ENCODE results near the gene LRRC18. TPM values are rescaled to one million over a fixed set of nuclear protein-coding genes. Genes with fewer than 3 reads are reported as not detected.

The LRRC18 gene
- total RNA-seq, 1 experiment from 2014 or later, result not detected

DNA sequence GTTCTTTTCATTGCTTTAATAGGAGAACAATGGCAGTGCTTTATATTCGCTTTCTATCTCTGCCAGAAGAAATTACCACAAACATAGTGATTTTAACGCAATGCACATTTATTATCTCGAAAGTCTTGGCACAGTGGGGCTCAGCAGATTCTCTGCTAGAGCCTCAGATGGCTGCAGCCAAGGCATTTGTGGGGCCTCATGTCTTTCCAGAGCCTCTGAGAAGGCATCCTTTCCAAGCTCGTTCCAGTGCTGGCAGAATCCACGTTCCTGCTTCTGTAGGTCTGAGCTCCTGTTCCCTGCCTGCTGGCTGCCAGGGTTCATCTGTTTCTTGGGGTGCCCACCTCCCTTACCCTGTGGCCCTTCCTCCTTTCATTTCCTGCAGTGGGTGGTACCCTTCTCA lies 60.2 kb downstream of the LRRC18 start:
- H3K4me1 ChIP-seq (ENCODE audit: insufficient read depth, low read length), result no peaks in the 10 kb centered on the region
- no peaks in the 10 kb centered on the region for H3K79me2 ChIP-seq (ENCODE audit: low read length)
- no peaks in the 10 kb centered on the region for H4K20me1 ChIP-seq (ENCODE audit: low read length)
- H3K4me2 ChIP-seq (ENCODE audit: low read length), result no peak overlapping the region
- no peak overlapping the region for H3K9ac ChIP-seq (ENCODE audit: low read length)
- no peak overlapping the region for H2AFZ ChIP-seq (ENCODE audit: low read length)
- H3K9me3 ChIP-seq (ENCODE audit: low read length), result no peaks in the 10 kb centered on the region
- peaks cover 66% of the 10 kb centered on the region for H3K27me3 ChIP-seq (ENCODE audit: low read length)
- intact Hi-C loops (cut with micrococcal nuclease), result no loop called here
- H3K36me3 ChIP-seq (ENCODE audit: low read depth, low read length), result no peaks in the 10 kb centered on the region
- CTCF ChIA-PET, result no interaction called here
- DNase-seq, result no peak
- no peaks in the 10 kb centered on the region for H3F3A ChIP-seq (ENCODE audit: low read length, unreplicated experiment)
- H3K27ac ChIP-seq (ENCODE audit: low read length), result no peak overlapping the region
- no peak for TF ChIP-seq EZH2phosphoT487 (IDR thresholded peaks at IDR 0.05; ENCODE audit: borderline replicate concordance, low read length)
- no peak for TF ChIP-seq EZH2 (IDR thresholded peaks at IDR 0.05; ENCODE audit: low read length, unreplicated experiment)
- TF ChIP-seq, protein P1, sequence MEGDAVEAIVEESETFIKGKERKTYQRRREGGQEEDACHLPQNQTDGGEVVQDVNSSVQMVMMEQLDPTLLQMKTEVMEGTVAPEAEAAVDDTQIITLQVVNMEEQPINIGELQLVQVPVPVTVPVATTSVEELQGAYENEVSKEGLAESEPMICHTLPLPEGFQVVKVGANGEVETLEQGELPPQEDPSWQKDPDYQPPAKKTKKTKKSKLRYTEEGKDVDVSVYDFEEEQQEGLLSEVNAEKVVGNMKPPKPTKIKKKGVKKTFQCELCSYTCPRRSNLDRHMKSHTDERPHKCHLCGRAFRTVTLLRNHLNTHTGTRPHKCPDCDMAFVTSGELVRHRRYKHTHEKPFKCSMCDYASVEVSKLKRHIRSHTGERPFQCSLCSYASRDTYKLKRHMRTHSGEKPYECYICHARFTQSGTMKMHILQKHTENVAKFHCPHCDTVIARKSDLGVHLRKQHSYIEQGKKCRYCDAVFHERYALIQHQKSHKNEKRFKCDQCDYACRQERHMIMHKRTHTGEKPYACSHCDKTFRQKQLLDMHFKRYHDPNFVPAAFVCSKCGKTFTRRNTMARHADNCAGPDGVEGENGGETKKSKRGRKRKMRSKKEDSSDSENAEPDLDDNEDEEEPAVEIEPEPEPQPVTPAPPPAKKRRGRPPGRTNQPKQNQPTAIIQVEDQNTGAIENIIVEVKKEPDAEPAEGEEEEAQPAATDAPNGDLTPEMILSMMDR (conservative IDR thresholded peaks at IDR 0.05; ENCODE audit: low read depth, low read length), result no peak
- no TSS peak for BruUV-seq (replicated peaks)
- no peak overlapping the region for H3K4me3 ChIP-seq (ENCODE audit: low read length)
- no peaks in the 10 kb centered on the region for H3K9me2 ChIP-seq (replicated peaks; ENCODE audit: low read length)
- POLR2A ChIA-PET (ENCODE audit: unreplicated experiment), result no interaction called here
- no peak for ATAC-seq

DNA sequence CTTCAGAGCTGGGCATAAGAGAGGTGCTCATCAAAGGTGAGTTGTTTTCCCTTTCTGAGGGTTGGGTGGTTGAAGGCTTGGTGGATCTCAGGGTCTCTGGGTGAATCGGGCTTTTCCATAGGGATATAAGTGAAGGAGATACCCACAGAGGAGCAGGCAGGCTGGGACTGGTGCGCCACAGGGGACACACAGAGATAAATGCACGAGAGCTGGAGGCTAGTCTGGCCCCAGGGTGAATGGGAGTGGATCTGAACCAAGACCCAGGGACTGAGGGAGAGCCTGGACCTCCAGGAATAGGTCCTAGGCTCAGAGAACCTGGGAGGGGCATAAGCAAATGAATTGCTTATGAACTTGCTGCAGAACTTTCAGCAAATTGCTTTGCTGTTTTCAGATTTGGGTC lies 61.5 kb downstream of the LRRC18 start:
- no peaks in the 10 kb centered on the region for H3K9me3 ChIP-seq (ENCODE audit: low read length)
- ChIA-PET POLR2A (ENCODE audit: unreplicated experiment) (no interaction called here), CTCF (no interaction called here)
- no peaks in the 10 kb centered on the region for H3F3A ChIP-seq (ENCODE audit: low read length, unreplicated experiment)
- no peaks in the 10 kb centered on the region for H3K9me2 ChIP-seq (replicated peaks; ENCODE audit: low read length)
- DNase-seq (no peak), ATAC-seq (no peak)
- no peaks in the 10 kb centered on the region for H3K4me1 ChIP-seq (ENCODE audit: insufficient read depth, low read length)
- no peaks in the 10 kb centered on the region for H3K36me3 ChIP-seq (ENCODE audit: low read depth, low read length)
- BruUV-seq (replicated peaks), result no TSS peak
- no peak overlapping the region for H3K4me2 ChIP-seq (ENCODE audit: low read length)
- no peak overlapping the region for H2AFZ ChIP-seq (ENCODE audit: low read length)
- H4K20me1 ChIP-seq (ENCODE audit: low read length), result no peaks in the 10 kb centered on the region
- no peak overlapping the region for H3K9ac ChIP-seq (ENCODE audit: low read length)
- H3K27ac ChIP-seq (ENCODE audit: low read length), result no peak overlapping the region
- H3K79me2 ChIP-seq (ENCODE audit: low read length), result no peaks in the 10 kb centered on the region
- H3K4me3 ChIP-seq (ENCODE audit: low read length), result no peak overlapping the region
- TF ChIP-seq EZH2 (IDR thresholded peaks at IDR 0.05; ENCODE audit: low read length, unreplicated experiment) (no peak), EZH2phosphoT487 (IDR thresholded peaks at IDR 0.05; ENCODE audit: borderline replicate concordance, low read length) (no peak)
- TF ChIP-seq, protein P1 (conservative IDR thresholded peaks at IDR 0.05; ENCODE audit: low read depth, low read length), result no peak
- H3K27me3 ChIP-seq (ENCODE audit: low read length), result peaks cover 78% of the 10 kb centered on the region
- intact Hi-C loops (cut with micrococcal nuclease), result no loop called here

DNA sequence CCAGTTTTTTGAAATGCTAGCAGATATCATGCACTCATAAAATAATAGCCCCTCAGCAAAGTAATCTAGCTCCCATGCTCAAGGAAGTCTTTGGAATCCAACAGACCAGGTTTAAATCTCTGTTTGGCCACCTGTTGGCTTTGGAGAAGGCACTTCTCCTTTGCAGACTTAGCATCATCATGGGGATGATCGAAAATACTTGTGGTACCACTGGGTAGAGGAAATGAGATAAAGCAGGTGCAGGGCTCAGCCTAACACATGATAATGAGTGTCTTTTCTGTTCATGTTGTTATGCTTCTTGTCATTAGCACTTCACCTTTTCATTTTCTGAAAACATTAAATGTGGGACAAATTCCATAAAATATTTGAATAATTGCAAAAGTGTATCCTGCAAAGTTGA lies 67.4 kb downstream of the LRRC18 start:
- no peak overlapping the region for H3K4me3 ChIP-seq (ENCODE audit: low read length)
- BruUV-seq (replicated peaks), result no TSS peak
- no peak overlapping the region for H3K4me2 ChIP-seq (ENCODE audit: low read length)
- H3K9me2 ChIP-seq (replicated peaks; ENCODE audit: low read length), result no peaks in the 10 kb centered on the region
- intact Hi-C loops (cut with micrococcal nuclease), result no loop called here
- DNase-seq (no peak), ATAC-seq (no peak)
- no peaks in the 10 kb centered on the region for H3K4me1 ChIP-seq (ENCODE audit: insufficient read depth, low read length)
- H3K9me3 ChIP-seq (ENCODE audit: low read length), result no peaks in the 10 kb centered on the region
- TF ChIP-seq EZH2 (IDR thresholded peaks at IDR 0.05; ENCODE audit: low read length, unreplicated experiment), result no peak
- no peak for TF ChIP-seq EZH2phosphoT487 (IDR thresholded peaks at IDR 0.05; ENCODE audit: borderline replicate concordance, low read length)
- TF ChIP-seq, protein P1 (conservative IDR thresholded peaks at IDR 0.05; ENCODE audit: low read depth, low read length), result no peak
- ChIA-PET POLR2A (ENCODE audit: unreplicated experiment) (no interaction called here), CTCF (interaction anchor here (0.6 kb wide), 1 partner anchor 313 kb away, joined by 3 read pairs; no protein-coding TSS in a partner anchor)
- no peak overlapping the region for H3K9ac ChIP-seq (ENCODE audit: low read length)
- no peaks in the 10 kb centered on the region for H3F3A ChIP-seq (ENCODE audit: low read length, unreplicated experiment)
- H3K27ac ChIP-seq (ENCODE audit: low read length), result no peak overlapping the region
- no peak overlapping the region for H2AFZ ChIP-seq (ENCODE audit: low read length)
- H3K27me3 ChIP-seq (ENCODE audit: low read length), result peaks cover 57% of the 10 kb centered on the region
- H3K79me2 ChIP-seq (ENCODE audit: low read length), result no peaks in the 10 kb centered on the region
- no peaks in the 10 kb centered on the region for H4K20me1 ChIP-seq (ENCODE audit: low read length)
- no peaks in the 10 kb centered on the region for H3K36me3 ChIP-seq (ENCODE audit: low read depth, low read length)

Small RNA genes lying within 50 kb of the gene (microRNA-seq; reads per million reads assigned to microRNA genes)
- gene MIR4294 (ENCODE audit: unreplicated experiment), result not detected

Other genes starting within 250 kb of the LRRC18 start
- not detected in 2 replicates for gene VSTM4, start 175.7 kb upstream of the LRRC18 start, total RNA-seq (2014; rRNA removed)
- gene FAM170B, start 194.2 kb upstream of the LRRC18 start, total RNA-seq (2014; rRNA removed), result not detected in 2 replicates
- not detected in 2 replicates for gene TMEM273, start 248.6 kb upstream of the LRRC18 start, total RNA-seq (2014; rRNA removed)